Ovary (tissue), 9 donors: ENCODE data around the gene AOX1. TPM values are rescaled to one million over a fixed set of nuclear protein-coding genes. Genes with fewer than 3 reads are reported as not detected.

Experiments used
- DNase-seq, 5 donors: peaks; one replicate each; pipeline ENCODE4 v3.0.0-alpha.2; 2019 to 2020
- H3K27ac ChIP-seq, 2 donors: fragments of 200-600 bp; one replicate each; pipeline versions ENCODE4 v1.5.1 to v1.8.0; 2019 to 2022
- H3K27me3 ChIP-seq: fragments of 200-600 bp; one replicate; pipeline ENCODE4 v1.8.0; 2022
- H3K36me3 ChIP-seq: fragments of 200-600 bp; sonication (generic); one replicate; pipeline ENCODE4 v1.5.1; 2019
- H3K4me1 ChIP-seq: one replicate; pipeline ENCODE4 v1.8.1; 2013; ENCODE audit warnings: mild to moderate bottlenecking, moderate library complexity; ENCODE audit not compliant: insufficient read depth
- H3K4me3 ChIP-seq: fragments of 200-600 bp; sonication (generic); one replicate; pipeline ENCODE4 v1.5.1; 2017
- H3K9me3 ChIP-seq, 2 donors: fragments of 200-600 bp in 1 of 2; sonication (generic) in 1 of 2; one replicate each; pipeline versions ENCODE4 v1.5.1 to v1.8.1; 2013 to 2019; ENCODE audit warnings: mild to moderate bottlenecking in 1 of 2, moderate library complexity in 1 of 2
- CTCF ChIP-seq, 3 donors: fragments of 450-650 bp in 2 of 3; fragments of 200-600 bp in 1 of 3; IDR thresholded peaks; one replicate each; pipeline versions ENCODE4 v1.5.1 to v1.8.0; 2016 to 2022; ENCODE audit warnings: antibody characterized with exemption in 3 of 3, mild to moderate bottlenecking in 1 of 3
- EP300 ChIP-seq: sonication (generic); formaldehyde crosslinking; IDR thresholded peaks from one replicate; pipeline ENCODE4 v1.6.1; 2017; ENCODE audit warnings: antibody characterized with exemption
- POLR2A ChIP-seq: fragments of 450-650 bp; IDR thresholded peaks from one replicate; pipeline ENCODE4 v1.6.1; 2017; ENCODE audit warnings: antibody characterized with exemption, mild to moderate bottlenecking, moderate library complexity
- WGBS, 3 donors: extraction: QIAGEN DNeasy Blood & Tissue Kit in 1 of 3; methylation state at CpG; one replicate each; pipeline versions ENCODE4 v1.1.5 to v1.1.7; 2013 to 2017; 5-methylcytosine and 5-hydroxymethylcytosine counted together
- intact Hi-C, 4 donors: fragments of 100-400 bp; cut with DNase I; formaldehyde crosslinking; loops; one replicate each; pipeline versions ENCODE4 v1.11.0 to v1.15.1; 2022 to 2023
- polyA plus RNA-seq, 2 donors: library from polyadenylated mRNA; stranded (reverse); fragments of 200-250 nt in 1 of 2; fragments of 350-450 nt in 1 of 2; fragmentation: Illumina TruSeq in 1 of 2; extraction: RNeasy Lipid Tissue Mini Kit (QIAGEN cat#74804) in 1 of 2; gene quantifications; one replicate each; pipeline ENCODE4 v1.2.3, GENCODE V29; 2013 to 2014
- total RNA-seq, 7 donors: library from RNA; depleted of rRNA in 2 of 7; stranded (reverse); fragments of >200 nt in 2 of 7; fragmentation: NEBNext Ultra II Directional in 3 of 7; extraction: Animal tissue kit (Norgen Biotek cat#: 25700) in 3 of 7; gene quantifications; one replicate each; pipeline versions ENCODE4 v1.1.0 to v1.2.4, GENCODE V29; 2016 to 2023
- donor health status: DM: no; HTN: no; CAD: no; lungs with moderate emphysema.
- donor health status: DM: no; HTN: no; CAD: no.
- donor health status: Bipolar disorder and iron deficiency.
- donor health status: DM: yes; HTN: yes; CAD: no.
- donor health status: DM: no; HTN: no; CAD: no.
- donor health status: DM: yes; HTN: yes; CAD: no.

AOX1 gene
- total and polyA plus RNA-seq, 9 donors = 29.1 to 105 (median 67.2) TPM

GRCh38 chr2:200693836-200694470 lies 108.1 kb downstream of the AOX1 start:
- TF ChIP-seq CTCF (IDR thresholded peaks at IDR 0.05) (no peak), EP300 (no peak), POLR2A (no peak)
- Histone ChIP-seq H3K9me3 (no peaks in the 10 kb centered on the region), H3K27ac (no peak overlapping the region), H3K27me3 (no peaks in the 10 kb centered on the region), H3K4me3 (no peak overlapping the region), H3K4me1 (no peaks in the 10 kb centered on the region), H3K36me3 (no peaks in the 10 kb centered on the region)
- intact Hi-C loops = loop anchor here in 1 of 4 donors (10.0 kb wide), 1 partner anchor 99 kb away; no protein-coding TSS in a partner anchor
- 93 to 96% (median 94%) methylated on average over 4 of the region's 4 CpGs for WGBS, 3 donors
- no peak for DNase-seq

GRCh38 chr2:200695191-200695590 lies 109.4 kb downstream of the AOX1 start:
- H3K27ac ChIP-seq = no peak overlapping the region
- H3K4me3 ChIP-seq = no peak overlapping the region
- H3K27me3 ChIP-seq = no peaks in the 10 kb centered on the region
- intact Hi-C loops = loop anchor here in 1 of 4 donors (10.0 kb wide), 1 partner anchor 100 kb away; no protein-coding TSS in a partner anchor
- TF ChIP-seq POLR2A (no peak), EP300 (no peak), CTCF (IDR thresholded peaks at IDR 0.05) (no peak)
- no peak for DNase-seq
- H3K36me3 ChIP-seq = no peaks in the 10 kb centered on the region
- no peaks in the 10 kb centered on the region for H3K9me3 ChIP-seq
- 34 to 37% (median 35%) methylated on average over 4 of the region's 4 CpGs for WGBS, 3 donors
- no peaks in the 10 kb centered on the region for H3K4me1 ChIP-seq

- WGBS, 3 donors = 92% methylated on average over 6 of the region's 6 CpGs
- H3K4me1 ChIP-seq = no peaks in the 10 kb centered on the region
- no peaks in the 10 kb centered on the region for H3K9me3 ChIP-seq
- no peaks in the 10 kb centered on the region for H3K36me3 ChIP-seq
- H3K27ac ChIP-seq = no peak overlapping the region
- no peaks in the 10 kb centered on the region for H3K27me3 ChIP-seq
- no peak overlapping the region for H3K4me3 ChIP-seq
- TF ChIP-seq CTCF (IDR thresholded peaks at IDR 0.05) = no peak
- TF ChIP-seq POLR2A = no peak
- TF ChIP-seq EP300 = no peak
- DNase-seq = no peak
- intact Hi-C loops = loop anchor here in 1 of 4 donors (10.0 kb wide), 1 partner anchor 101 kb away; no protein-coding TSS in a partner anchor
These were observed 109.8 kb downstream of the AOX1 start for GRCh38 chr2:200695601-200696000.

- Histone ChIP-seq H3K9me3 (no peaks in the 10 kb centered on the region), H3K27ac (no peak overlapping the region), H3K27me3 (no peaks in the 10 kb centered on the region), H3K36me3 (no peaks in the 10 kb centered on the region), H3K4me3 (no peak overlapping the region), H3K4me1 (no peaks in the 10 kb centered on the region)
- intact Hi-C loops = loop anchor here in 1 of 4 donors (10.0 kb wide), 1 partner anchor 103 kb away; no protein-coding TSS in a partner anchor
- no peak for DNase-seq
- TF ChIP-seq CTCF (IDR thresholded peaks at IDR 0.05) = no peak
- no peak for TF ChIP-seq POLR2A
- TF ChIP-seq EP300 = no peak
- 47 to 61% (median 49%) methylated on average over 2 of the region's 2 CpGs for WGBS, 3 donors
These were observed 112.4 kb downstream of the AOX1 start for GRCh38 chr2:200698217-200698616.
